Ramos (cell line): Measurements from ENCODE around the gene CC2D2A.
"Not testable (repeated sequence)": the region's sequence is repeated elsewhere in the genome, so short reads cannot be mapped to it uniquely, and the experiment has no call there.

Experiments
- in situ Hi-C: fragments of 300-500 bp; cut with MboI; formaldehyde crosslinking; loops from one replicate; pipeline ENCODE4 v1.14.3; 2022; ENCODE audit warnings: low sequenced_read_pairs; ENCODE audit not compliant: unreplicated experiment

Gene CC2D2A

DNA sequence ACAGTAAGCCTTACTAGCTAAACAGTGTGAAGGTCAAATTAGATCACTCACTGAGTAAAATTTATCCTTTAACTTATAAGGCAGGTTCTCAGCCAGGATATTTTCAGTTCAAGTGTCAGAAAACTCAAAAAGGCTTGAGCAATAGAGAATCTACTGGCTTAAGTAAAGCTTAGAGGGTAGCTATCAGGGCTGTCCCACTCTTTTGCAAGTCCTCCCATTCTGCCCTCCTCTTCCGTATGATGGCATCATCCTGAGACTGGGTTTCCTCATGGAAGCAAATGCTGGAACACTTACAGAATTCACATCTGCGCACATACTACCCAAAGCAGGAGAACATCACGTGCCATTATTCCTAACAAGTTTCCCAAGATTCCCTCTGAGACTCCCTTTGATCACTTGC is 130.5 kb downstream of the CC2D2A start:
- in situ Hi-C loops, result no loop called here

DNA sequence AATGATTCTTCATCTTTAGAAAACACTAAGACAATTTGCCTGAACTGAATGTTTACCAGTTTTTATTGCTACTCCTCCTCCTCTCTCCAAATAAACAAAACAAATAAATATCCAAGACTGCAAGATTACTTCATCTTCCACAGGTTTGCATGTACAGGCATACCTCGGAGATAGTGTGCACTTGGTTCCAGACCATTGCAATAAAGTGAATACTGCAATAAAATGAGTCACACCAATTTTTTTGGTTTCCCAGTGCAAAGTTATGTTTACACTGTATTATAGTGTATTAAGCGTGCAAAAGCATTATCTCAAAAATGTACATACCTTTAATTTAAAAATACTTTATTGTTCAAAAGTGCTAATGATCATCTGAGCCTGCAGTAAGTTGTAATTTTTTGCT is 132.2 kb downstream of the CC2D2A start:
- in situ Hi-C loops, result no loop called here

DNA sequence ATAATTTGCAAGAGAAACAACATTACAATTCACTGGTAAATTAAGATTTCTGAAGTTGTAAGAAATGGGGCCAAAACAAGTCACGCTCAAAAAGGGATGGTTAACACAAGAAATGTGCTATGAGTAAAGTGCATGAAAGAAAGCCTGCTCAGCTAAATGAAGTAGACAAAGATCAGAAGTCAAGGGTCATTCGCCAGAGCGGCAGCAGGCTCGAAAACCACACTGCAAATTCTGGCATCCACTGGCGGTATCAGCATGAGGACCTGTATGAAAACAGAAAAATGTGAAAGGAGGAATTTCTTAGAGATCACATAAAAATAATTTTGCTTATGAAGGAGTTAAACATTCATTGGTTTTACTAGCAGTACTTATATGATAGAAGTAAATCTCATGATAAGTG is 135.9 kb downstream of the CC2D2A start:
- in situ Hi-C loops, result no loop called here

DNA sequence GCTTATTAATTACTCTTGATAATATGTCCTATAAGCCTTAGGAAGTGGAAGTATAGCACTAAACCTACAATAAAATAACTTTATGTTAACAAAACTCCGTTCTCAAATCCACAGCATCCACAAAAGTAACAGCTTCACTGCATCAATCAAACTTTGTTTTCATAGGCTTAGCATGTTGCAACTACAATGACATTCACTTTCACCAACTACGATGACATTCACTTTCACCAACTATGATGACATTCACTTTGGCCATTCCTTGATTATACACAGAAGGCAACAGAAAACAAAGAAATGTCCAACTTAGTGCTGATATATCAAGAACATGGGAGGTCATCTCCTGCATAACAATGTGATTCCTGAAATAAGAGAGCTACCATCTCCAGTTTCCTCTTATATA is 141.2 kb downstream of the CC2D2A start:
- in situ Hi-C loops, result no loop called here

DNA sequence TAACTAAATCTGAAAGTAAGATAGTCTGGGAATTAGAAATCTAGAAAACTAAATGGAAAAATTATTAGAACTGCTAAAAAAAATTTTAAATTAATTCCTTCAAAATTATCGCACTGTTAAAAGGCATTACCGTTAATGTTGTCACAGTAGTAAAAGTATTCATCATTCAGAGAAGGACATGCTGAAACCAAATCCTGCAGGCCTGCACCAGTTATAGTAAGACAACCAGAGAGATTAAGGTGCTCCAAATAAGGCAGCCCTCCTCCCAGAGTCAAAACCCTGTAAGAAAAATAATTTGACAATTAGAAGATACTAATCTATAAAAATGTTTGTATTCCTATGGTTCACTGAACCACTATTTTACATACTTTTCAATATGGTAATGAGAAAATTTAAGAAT is 142.5 kb downstream of the CC2D2A start:
- in situ Hi-C loops, result no loop called here

DNA sequence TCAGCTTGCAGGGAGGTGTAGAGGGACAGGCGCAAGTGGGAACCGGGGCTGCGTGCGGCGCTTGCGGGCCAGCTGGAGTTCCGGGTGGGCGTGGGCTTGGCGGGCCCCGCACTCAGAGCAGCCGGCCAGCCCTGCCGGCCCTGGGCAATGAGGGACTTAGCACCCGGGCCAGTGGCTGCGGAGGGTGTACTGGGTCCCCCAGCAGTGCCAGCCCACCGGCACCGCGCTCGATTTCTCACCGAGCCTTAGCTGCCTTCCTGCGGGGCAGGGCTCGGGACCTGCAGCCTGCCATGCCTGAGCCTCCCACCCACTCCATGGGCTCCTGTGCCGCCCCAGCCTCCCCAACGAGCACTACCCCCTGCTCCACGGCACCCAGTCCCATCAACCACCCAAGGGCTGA is 145.2 kb downstream of the CC2D2A start:
- in situ Hi-C loops, result not testable (repeated sequence)

DNA sequence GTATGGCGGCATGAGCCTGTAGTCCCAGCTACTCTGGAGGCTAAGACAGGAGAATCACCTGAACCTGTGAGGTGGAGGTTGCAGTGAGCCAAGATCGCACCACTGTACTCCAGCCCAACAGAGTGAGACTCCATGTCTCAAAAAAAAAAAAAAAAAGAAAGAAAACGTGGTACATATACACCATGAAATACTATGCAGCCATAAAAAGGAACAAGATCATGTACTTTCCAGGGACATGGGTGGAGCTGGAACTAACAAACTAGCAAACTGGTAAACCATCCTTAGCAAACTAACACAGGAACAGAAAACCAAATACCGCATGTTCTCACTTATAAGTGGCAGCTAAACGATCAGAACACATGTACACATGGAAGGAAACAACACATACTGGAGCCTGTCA is 147.7 kb downstream of the CC2D2A start:
- in situ Hi-C loops, result not testable (repeated sequence)

DNA sequence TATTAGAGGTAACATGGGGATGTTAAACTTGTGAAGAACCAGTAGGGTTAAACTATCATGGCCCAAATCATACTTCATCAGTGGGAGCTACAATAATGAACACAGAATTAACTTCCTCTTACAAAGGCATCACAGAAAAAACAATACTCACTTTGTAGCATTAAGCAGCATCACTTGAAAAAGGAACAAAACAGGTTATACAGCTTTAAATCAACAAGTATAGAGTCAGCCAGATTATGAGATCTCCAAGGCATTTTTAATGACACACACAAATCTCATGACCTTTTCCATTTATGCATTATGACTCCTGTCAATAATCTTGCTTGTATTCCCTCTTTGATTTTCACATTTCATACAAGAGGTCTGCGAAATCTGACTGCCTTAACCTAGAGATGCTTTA is 167.1 kb downstream of the CC2D2A start:
- in situ Hi-C loops, result no loop called here

DNA sequence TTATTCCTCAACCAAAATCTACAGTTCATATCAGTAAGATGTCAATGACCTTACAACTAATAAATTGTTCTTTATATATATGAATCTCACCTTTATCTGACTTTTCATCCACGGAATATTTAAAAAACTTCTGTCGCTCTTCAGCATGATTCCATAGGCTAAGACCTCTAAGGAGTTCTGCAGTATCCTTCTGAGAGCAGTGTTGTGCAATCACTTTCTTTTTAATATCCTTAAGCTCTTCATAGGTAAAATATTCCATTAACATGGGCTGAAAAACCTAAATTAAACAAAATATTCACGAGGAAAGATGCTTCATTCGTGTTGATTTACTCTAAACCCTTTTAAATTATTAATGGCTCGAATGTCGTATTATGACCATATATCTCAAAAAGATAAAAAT is 168.7 kb downstream of the CC2D2A start:
- in situ Hi-C loops, result no loop called here

DNA sequence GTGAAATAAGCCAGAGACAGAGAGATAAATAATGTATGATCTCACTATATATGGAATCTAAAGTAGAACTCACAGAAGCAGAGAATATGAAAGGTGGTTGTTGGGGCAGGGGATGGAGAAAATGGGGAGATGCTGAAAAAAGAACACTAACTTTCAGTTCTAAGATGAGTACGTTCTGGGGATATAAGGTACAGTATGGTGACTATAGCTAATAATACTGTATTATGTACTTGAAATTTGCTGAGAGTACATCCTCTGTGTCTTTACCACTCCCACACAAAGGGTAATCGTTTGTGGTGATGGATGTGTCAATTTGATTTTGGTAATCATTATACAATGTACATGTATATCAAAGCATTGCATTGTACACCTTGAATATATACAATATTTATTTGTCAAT is 178.9 kb downstream of the CC2D2A start:
- in situ Hi-C loops, result no loop called here

DNA sequence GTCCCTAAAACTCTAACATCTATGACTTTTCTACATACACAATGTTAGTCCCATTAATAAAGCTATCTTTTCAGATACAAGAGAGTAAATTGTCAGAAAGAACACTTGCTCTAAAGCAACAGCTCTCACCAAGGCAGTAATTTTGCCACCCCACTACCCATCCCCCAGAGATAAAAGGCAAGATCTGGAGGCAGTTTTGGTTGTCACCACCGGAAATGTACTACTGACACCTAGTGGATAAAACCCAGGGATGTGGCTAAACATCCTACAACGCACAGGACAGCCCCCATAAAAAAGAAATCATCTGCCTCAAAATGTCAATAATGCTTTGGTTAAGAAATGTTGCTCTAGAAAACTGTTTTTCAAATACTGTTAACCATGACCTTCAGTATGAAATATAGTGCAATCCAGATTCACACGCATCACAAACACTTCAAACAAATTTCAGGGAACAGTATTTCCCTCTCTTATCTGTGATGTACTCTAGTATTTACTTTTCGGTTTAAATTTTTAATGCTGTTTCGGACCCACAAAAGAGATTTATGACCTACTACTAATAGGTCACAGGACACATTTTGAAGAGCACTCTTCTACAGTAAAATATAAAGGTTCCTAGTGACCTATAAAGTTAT is 180.3 kb downstream of the CC2D2A start:
- in situ Hi-C loops, result loop anchor here (25.0 kb wide), 1 partner anchor 638 kb away; the partner anchor contains the start of gene CPEB2
